AG04449 (cell line): ENCODE data around the gene NCOR2.

Experiments used
- CTCF ChIA-PET: fragments of 350-600 bp; formaldehyde crosslinking; extraction: SDS; loops from one replicate; lab custom pipeline; 2021; ENCODE audit warnings: antibody characterized with exemption; lab: Yijun Ruan, JAX
- POLR2A ChIA-PET: fragments of 400-600, 350-600 bp; formaldehyde crosslinking; extraction: SDS; loops from one replicate; lab custom pipeline; 2020; ENCODE audit warnings: antibody characterized with exemption, inconsistent platforms; lab: Yijun Ruan, JAX
- DNase-seq: peaks from one replicate; pipeline ENCODE4 v3.0.0-alpha.2; 2010; ENCODE audit warnings: low read depth, low spot score
- H3K4me3 ChIP-seq: 2 replicates; pipeline ENCODE4 v1.5.1; 2011; ENCODE audit warnings: low read depth, mild to moderate bottlenecking, control low read depth, low read length
- CTCF ChIP-seq: IDR thresholded peaks from one replicate; pipeline ENCODE4 v1.5.1; 2011; ENCODE audit warnings: mild to moderate bottlenecking, moderate library complexity, low read length, control low read depth, inconsistent platforms; ENCODE audit not compliant: insufficient read depth; ENCODE audit errors: missing control alignments

NCOR2 gene

DNA sequence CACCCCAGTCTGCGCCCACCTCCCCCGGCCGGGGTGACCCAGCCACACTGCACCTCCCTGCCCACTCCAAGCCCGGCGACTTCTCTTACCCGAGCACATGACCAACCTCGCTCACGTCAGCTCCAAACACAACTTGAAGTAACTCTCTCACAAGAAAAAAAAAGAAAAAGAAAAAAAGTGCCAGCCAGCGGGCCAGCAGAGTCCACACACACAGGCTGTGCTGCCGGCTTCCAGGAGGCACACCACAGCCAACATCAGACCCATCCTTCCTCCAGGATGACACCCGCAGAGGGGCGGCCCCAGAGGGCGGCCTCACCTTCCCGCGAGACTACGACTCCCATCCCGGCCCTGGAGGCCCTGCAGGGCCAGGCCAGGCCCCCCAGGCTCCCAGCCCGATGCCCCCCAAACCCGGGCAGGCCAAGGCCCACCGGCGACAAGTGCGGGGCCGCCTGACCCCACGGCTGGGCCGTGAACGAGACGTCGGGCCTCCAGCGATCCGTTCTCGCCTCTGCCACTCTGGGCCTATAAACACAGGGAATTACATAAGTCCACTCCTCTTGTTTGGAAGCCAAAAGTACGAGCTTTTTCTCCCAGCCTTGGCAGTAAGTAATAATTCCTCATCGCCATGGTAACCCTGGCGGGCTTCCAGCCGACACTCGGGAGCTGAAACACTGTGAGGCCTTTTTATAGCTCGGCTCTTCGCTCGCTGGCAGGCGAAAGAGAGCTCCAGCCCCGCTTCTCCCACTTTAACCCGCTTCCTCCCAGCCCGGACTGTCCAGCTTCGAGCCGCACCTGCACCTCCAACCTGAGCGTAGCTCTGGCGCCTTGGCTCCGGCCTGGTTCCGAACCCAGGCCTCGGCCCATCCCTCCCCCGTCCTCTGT, 49.1 kb downstream of the NCOR2 start:
- ChIA-PET POLR2A (interaction anchor here (0.8 to 2.1 kb wide), 18 partner anchors 9 to 247 kb away, joined by 3 to 12 read pairs (median 4); partner anchors contain the start of gene NCOR2), CTCF (interaction anchor here (0.7 to 3.6 kb wide), 6 partner anchors 14 to 253 kb away, joined by 4 to 21 read pairs (median 7); no protein-coding TSS in a partner anchor)
- no peak for TF ChIP-seq CTCF
- H3K4me3 ChIP-seq, result peak overlapping the region; percentile 67
- peak; percentile 99 for DNase-seq
